HEK293 (cell line): Measurements from ENCODE around the gene IL15RA.

Experiments used
- BCL11B ChIP-seq: fragments of 450-650 bp; formaldehyde crosslinking; IDR thresholded peaks from 2 replicates; pipeline ENCODE4 v1.5.1; 2016; ENCODE audit warnings: low read depth, missing biosample characterization, missing genetic modification characterization
- GLI2 ChIP-seq: fragments of 450-650 bp; formaldehyde crosslinking; IDR thresholded peaks from 2 replicates; pipeline ENCODE4; 2017; ENCODE audit warnings: missing biosample characterization, missing genetic modification characterization, low read depth, borderline replicate concordance
- HIC1 ChIP-seq: fragments of 450-650 bp; formaldehyde crosslinking; IDR thresholded peaks from 2 replicates; pipeline ENCODE4 v1.5.1; 2016; ENCODE audit warnings: missing biosample characterization, missing genetic modification characterization
- IKZF3 ChIP-seq: fragments of 450-650 bp; IDR thresholded peaks from 2 replicates; pipeline ENCODE4 v1.5.0; 2018; ENCODE audit warnings: missing biosample characterization, mild to moderate bottlenecking, missing genetic modification characterization, moderate library complexity
- KLF1 ChIP-seq: fragments of 450-650 bp; formaldehyde crosslinking; IDR thresholded peaks from 2 replicates; pipeline ENCODE4 v1.5.1; 2016; ENCODE audit warnings: missing biosample characterization, missing genetic modification characterization
- KLF8 ChIP-seq: fragments of 450-650 bp; formaldehyde crosslinking; IDR thresholded peaks from 2 replicates; pipeline ENCODE4 v1.5.1; 2016; ENCODE audit warnings: missing biosample characterization, missing genetic modification characterization
- WT1 ChIP-seq: fragments of 450-650 bp; formaldehyde crosslinking; IDR thresholded peaks from 2 replicates; pipeline ENCODE4 v1.5.1; 2016; ENCODE audit warnings: missing biosample characterization, missing genetic modification characterization
- YY1 ChIP-seq: fragments of 450-650 bp; formaldehyde crosslinking; IDR thresholded peaks from 2 replicates; pipeline ENCODE4 v1.5.1; 2018; ENCODE audit warnings: missing biosample characterization, missing genetic modification characterization
- YY2 ChIP-seq: fragments of 450-650 bp; formaldehyde crosslinking; IDR thresholded peaks from 2 replicates; pipeline ENCODE4 v1.5.1; 2016; ENCODE audit warnings: missing biosample characterization, missing genetic modification characterization
- ZBTB17 ChIP-seq: fragments of 450-650 bp; formaldehyde crosslinking; IDR thresholded peaks from 2 replicates; pipeline ENCODE4 v1.5.1; 2016; ENCODE audit warnings: missing biosample characterization, missing genetic modification characterization
- ZBTB8A ChIP-seq: fragments of 450-650 bp; formaldehyde crosslinking; IDR thresholded peaks from 2 replicates; pipeline ENCODE4 v1.5.1; 2016; ENCODE audit warnings: missing biosample characterization, missing genetic modification characterization
- ZFP37 ChIP-seq: fragments of 450-650 bp; formaldehyde crosslinking; IDR thresholded peaks from 2 replicates; pipeline ENCODE4 v1.5.1; 2016; ENCODE audit warnings: missing biosample characterization, missing genetic modification characterization
- ZFP69B ChIP-seq: fragments of 450-650 bp; formaldehyde crosslinking; IDR thresholded peaks from 2 replicates; pipeline ENCODE4 v1.5.1; 2016; ENCODE audit warnings: missing biosample characterization, missing genetic modification characterization
- ZIC2 ChIP-seq: fragments of 450-650 bp; formaldehyde crosslinking; IDR thresholded peaks from 2 replicates; pipeline ENCODE4 v1.5.1; 2016; ENCODE audit warnings: missing biosample characterization, missing genetic modification characterization
- ZNF10 ChIP-seq: fragments of 450-650 bp; formaldehyde crosslinking; IDR thresholded peaks from 2 replicates; pipeline ENCODE4 v1.5.1; 2017; ENCODE audit warnings: missing biosample characterization, missing genetic modification characterization
- ZNF174 ChIP-seq: fragments of 450-650 bp; formaldehyde crosslinking; IDR thresholded peaks from 2 replicates; pipeline ENCODE4 v1.5.0; 2017; ENCODE audit warnings: missing biosample characterization, mild to moderate bottlenecking, missing genetic modification characterization
- ZNF19 ChIP-seq: fragments of 450-650 bp; formaldehyde crosslinking; IDR thresholded peaks from 2 replicates; pipeline ENCODE4; 2016; ENCODE audit warnings: missing biosample characterization, missing genetic modification characterization, low read depth
- ZNF202 ChIP-seq: fragments of 450-650 bp; formaldehyde crosslinking; IDR thresholded peaks from 2 replicates; pipeline ENCODE4 v1.5.1; 2016; ENCODE audit warnings: missing biosample characterization, missing genetic modification characterization, borderline replicate concordance
- ZNF274 ChIP-seq, 2 experiments: fragments of 200-500 bp in 1 of 2; fragments of 450-650 bp in 1 of 2; sonication (Bioruptor generic) in 1 of 2; formaldehyde crosslinking in 1 of 2; IDR thresholded peaks; 2 replicates each; pipeline versions ENCODE4 v1.5.1 to v1.6.1; 2014 to 2016; ENCODE audit warnings: borderline replicate concordance in 1 of 2, inconsistent platforms in 1 of 2, low read length in 1 of 2, missing biosample characterization in 1 of 2, missing genetic modification characterization in 1 of 2
- ZNF354C ChIP-seq: fragments of 450-650 bp; formaldehyde crosslinking; IDR thresholded peaks from 2 replicates; pipeline ENCODE4 v1.5.1; 2016; ENCODE audit warnings: missing biosample characterization, missing genetic modification characterization, low read depth, borderline replicate concordance
- ZNF362 ChIP-seq: fragments of 450-650 bp; formaldehyde crosslinking; IDR thresholded peaks from 2 replicates; pipeline ENCODE4 v1.5.1; 2016; ENCODE audit warnings: missing biosample characterization, missing genetic modification characterization
- ZNF404 ChIP-seq: fragments of 450-650 bp; formaldehyde crosslinking; IDR thresholded peaks from 2 replicates; pipeline ENCODE4 v1.5.1; 2017; ENCODE audit warnings: missing biosample characterization, missing genetic modification characterization
- ZNF423 ChIP-seq: fragments of 450-650 bp; formaldehyde crosslinking; IDR thresholded peaks from 2 replicates; pipeline ENCODE4 v1.5.1; 2016; ENCODE audit warnings: missing biosample characterization, missing genetic modification characterization
- ZNF548 ChIP-seq: fragments of 450-650 bp; formaldehyde crosslinking; IDR thresholded peaks from 2 replicates; pipeline ENCODE4 v1.5.1; 2016; ENCODE audit warnings: missing biosample characterization, missing genetic modification characterization
- ZNF558 ChIP-seq: fragments of 450-650 bp; formaldehyde crosslinking; IDR thresholded peaks from 2 replicates; pipeline ENCODE4 v1.5.1; 2016; ENCODE audit warnings: missing biosample characterization, missing genetic modification characterization
- ZNF561 ChIP-seq: fragments of 450-650 bp; IDR thresholded peaks from 2 replicates; pipeline ENCODE4 v1.5.1; 2018; ENCODE audit warnings: missing biosample characterization, missing genetic modification characterization, borderline replicate concordance
- ZNF580 ChIP-seq: fragments of 450-650 bp; formaldehyde crosslinking; IDR thresholded peaks from 2 replicates; pipeline ENCODE4 v1.5.1; 2016; ENCODE audit warnings: missing biosample characterization, missing genetic modification characterization
- ZNF585B ChIP-seq: fragments of 450-650 bp; formaldehyde crosslinking; IDR thresholded peaks from 2 replicates; pipeline ENCODE4 v1.5.1; 2016; ENCODE audit warnings: missing biosample characterization, missing genetic modification characterization
- ZNF629 ChIP-seq: fragments of 450-650 bp; formaldehyde crosslinking; IDR thresholded peaks from 2 replicates; pipeline ENCODE4 v1.5.1; 2017; ENCODE audit warnings: missing biosample characterization, missing genetic modification characterization
- ZNF670 ChIP-seq: fragments of 450-650 bp; formaldehyde crosslinking; IDR thresholded peaks from 2 replicates; pipeline ENCODE4 v1.5.1; 2016; ENCODE audit warnings: missing biosample characterization, missing genetic modification characterization, low read depth
- ZNF777 ChIP-seq: fragments of 450-650 bp; formaldehyde crosslinking; IDR thresholded peaks from 2 replicates; pipeline ENCODE4 v1.5.1; 2017; ENCODE audit warnings: missing biosample characterization, missing genetic modification characterization, borderline replicate concordance
- ZNF830 ChIP-seq: fragments of 450-650 bp; IDR thresholded peaks from 2 replicates; pipeline ENCODE4 v1.5.0; 2018; ENCODE audit warnings: missing biosample characterization, missing genetic modification characterization, low read depth, mild to moderate bottlenecking, moderate library complexity
- ZSCAN5A ChIP-seq: fragments of 450-650 bp; formaldehyde crosslinking; IDR thresholded peaks from 2 replicates; pipeline ENCODE4 v1.5.1; 2016; ENCODE audit warnings: missing biosample characterization, missing genetic modification characterization

IL15RA gene

GRCh38 chr10:5977471-5978229, at the start of gene IL15RA (continued):
- TF ChIP-seq ZNF585B (tag by site-specific recombination) (no peak), ZNF777 (tag by site-specific recombination) (no peak), ZNF19 (tag by site-specific recombination) (no peak), WT1 (tag by site-specific recombination) (no peak), ZNF202 (tag by site-specific recombination) (no peak), ZNF404 (tag by site-specific recombination) (no peak), KLF1 (tag by site-specific recombination) (peak; percentile 65), ZFP69B (tag by site-specific recombination) (peak; percentile 61; the same call in 1 of the 2 replicates), ZIC2 (peak; percentile 97), ZNF548 (no peak), ZFP37 (tag by site-specific recombination) (peak; percentile 97), ZNF174 (tag by site-specific recombination) (no peak), YY1 (tag by site-specific recombination) (no peak), ZNF830 (no peak), GLI2 (tag by site-specific recombination) (no peak), ZSCAN5A (no peak), BCL11B (peak; percentile 83), YY2 (tag by site-specific recombination) (no peak), ZNF629 (0 out of 2 replicates have a peak, but pooled peaks have one; percentile 51), ZNF274 (IDR thresholded peaks at IDR 0.05; ENCODE audit: low read length) (no peak), ZNF274 (tag by site-specific recombination; IDR thresholded peaks at IDR 0.05; ENCODE audit: borderline replicate concordance) (no peak), ZBTB17 (peak; percentile 96), ZNF362 (tag by site-specific recombination) (no peak), ZNF10 (peak; percentile 35; the same call in 1 of the 2 replicates), HIC1 (tag by site-specific recombination) (peak; percentile 87), ZNF558 (tag by site-specific recombination) (no peak), IKZF3 (peak; percentile 16; the same call in 1 of the 2 replicates), ZNF670 (tag by site-specific recombination) (no peak), ZNF580 (tag by site-specific recombination) (no peak), ZNF354C (tag by site-specific recombination) (no peak), KLF8 (tag by site-specific recombination) (peak; percentile 75; the same call in 1 of the 2 replicates), ZNF561 (tag by site-specific recombination) (0 out of 2 replicates have a peak, but pooled peaks have one; percentile 36), ZNF423 (tag by site-specific recombination) (peak; percentile 72; the same call in 1 of the 2 replicates), ZBTB8A (peak; percentile 85)
